ENCODE results near the gene EIF5. TPM values are rescaled to one million over a fixed set of nuclear protein-coding genes. Genes with fewer than 3 reads are reported as not detected.

Gene EIF5
- total RNA-seq, 1 experiment from 2014 or later, result 238 TPM

- no peak for TF ChIP-seq REST (IDR thresholded peaks at IDR 0.05; ENCODE audit: low read depth)
- TF ChIP-seq SRF (IDR thresholded peaks at IDR 0.05; ENCODE audit: low read depth), result no peak
- TF ChIP-seq JUND (IDR thresholded peaks at IDR 0.05), result no peak
- no peak for TF ChIP-seq EGR1 (IDR thresholded peaks at IDR 0.05; ENCODE audit: low read depth)
- TF ChIP-seq TCF7L2 (IDR thresholded peaks at IDR 0.05; ENCODE audit: borderline replicate concordance, extremely low read depth, insufficient read depth, insufficient read length), result no peak
- TF ChIP-seq EZH2 (IDR thresholded peaks at IDR 0.05), result no peak
These were observed 19.3 kb downstream of the EIF5 start (continued) for GRCh38 chr14:103353362-103353761.

GRCh38 chr14:103354141-103354540 is 20.1 kb downstream of the EIF5 start:
- no peak for TF ChIP-seq REST (IDR thresholded peaks at IDR 0.05; ENCODE audit: low read depth)
- TF ChIP-seq YY1 (IDR thresholded peaks at IDR 0.05; ENCODE audit: extremely low read depth, insufficient replicate concordance, low read depth, low read length), result no peak
- no peak for TF ChIP-seq SP1 (IDR thresholded peaks at IDR 0.05; ENCODE audit: low read depth)
- no peak for TF ChIP-seq SRF (IDR thresholded peaks at IDR 0.05; ENCODE audit: low read depth)
- TF ChIP-seq RAD21 (IDR thresholded peaks at IDR 0.05; ENCODE audit: low read depth), result no peak
- no peak for TF ChIP-seq MAX (IDR thresholded peaks at IDR 0.05)
- TF ChIP-seq ZBTB33 (IDR thresholded peaks at IDR 0.05; ENCODE audit: extremely low read depth, insufficient replicate concordance, low read length), result no peak
- no peak for TF ChIP-seq CTCF (IDR thresholded peaks at IDR 0.05 in 2 of 3, conservative IDR thresholded peaks at IDR 0.05 in 1 of 3; ENCODE audit: borderline replicate concordance in 1 of 3, insufficient read depth in 1 of 3, low read depth in 2 of 3, low read length in 2 of 3)
- intact Hi-C loops (cut with micrococcal nuclease), result no loop called here
- Histone ChIP-seq H3K4me3 (replicated peaks in 1 of 2; ENCODE audit: low read depth in 1 of 2, low read length in 2 of 2) (no peak overlapping the region), H2AFZ (ENCODE audit: low read depth, low read length, poor library complexity, severe bottlenecking) (no peak overlapping the region), H3K4me2 (ENCODE audit: low read length) (peak overlapping the region; percentile 54), H3K9ac (ENCODE audit: low read length) (no peak overlapping the region), H4K20me1 (ENCODE audit: insufficient read depth) (no peaks in the 10 kb centered on the region), H3K36me3 (ENCODE audit: control insufficient read depth in 1 of 2, insufficient read depth in 2 of 2, low read length in 2 of 2) (no peaks in the 10 kb centered on the region), H3K9me2 (ENCODE audit: insufficient read depth) (no peaks in the 10 kb centered on the region), H3K79me2 (ENCODE audit: insufficient read depth, low read length) (no peaks in the 10 kb centered on the region), H3K9me3 (ENCODE audit: control insufficient read depth in 1 of 2, insufficient read depth in 1 of 2, low read depth in 1 of 2, low read length in 2 of 2) (no peaks in the 10 kb centered on the region), H3K27me3 (ENCODE audit: insufficient read depth, low read length) (no peaks in the 10 kb centered on the region), H3K4me1 (ENCODE audit: control insufficient read depth in 1 of 2, insufficient read depth in 2 of 2, low read length in 2 of 2) (peaks cover 13 to 21% of the 10 kb centered on the region in 2 experiments), H3K27ac (ENCODE audit: low read depth, low read length) (no peak overlapping the region)
- POLR2A ChIA-PET, result interaction anchor here (1.0 kb wide), 1 partner anchor 8 kb away, joined by 3 read pairs; no protein-coding TSS in a partner anchor
- RAD21 ChIA-PET (ENCODE audit: low non-redundant PET in 1 of 2, low total read pairs in 2 of 2, uncharacterized antibody in 2 of 2, unreplicated experiment in 2 of 2), result no interaction called here
- DNase-seq (ENCODE audit: low read depth, low spot score) (no peak), ATAC-seq (peak; percentile 23)
- CTCF ChIA-PET, result interaction anchor here (0.6 to 1.8 kb wide), 5 partner anchors 9 to 722 kb away, joined by 3 to 4 read pairs (median 4); no protein-coding TSS in a partner anchor
- no TSS peak for BruUV-seq (replicated peaks)

Measured in HCT116 (cell line).